Activated T-cell treated with anti-CD3 and anti-CD28 coated beads for 4 hours (primary cell): ENCODE measurements around the gene PNPLA4.

Experiments used
- DNase-seq: peaks from one replicate; pipeline ENCODE4 v3.0.0-alpha.2; 2020

The PNPLA4 gene

GRCh38 chrX:7852166-7852565, 75.0 kb downstream of the PNPLA4 start:
- DNase-seq = no peak
